HL-60 (cell line): Measurements from ENCODE around the gene ULBP1.

ENCODE experiments used
- GABPA ChIP-seq: IDR thresholded peaks from 2 replicates; pipeline ENCODE4 v1.6.1; 2012; ENCODE audit warnings: low read depth
- POLR2AphosphoS5 ChIP-seq: IDR thresholded peaks from 2 replicates; pipeline ENCODE4 v1.6.1; 2012; ENCODE audit warnings: low read depth
- SPI1 ChIP-seq: IDR thresholded peaks from 2 replicates; pipeline ENCODE4 v1.6.1; 2012; ENCODE audit warnings: low read depth, mild to moderate bottlenecking, borderline replicate concordance
- TF ChIP-seq, protein P1 (sequence below): IDR thresholded peaks from one replicate; pipeline ENCODE4 v1.5.1; 2011; ENCODE audit warnings: low read length, control low read depth, inconsistent platforms; ENCODE audit not compliant: insufficient read depth

- TF ChIP-seq, protein P1, sequence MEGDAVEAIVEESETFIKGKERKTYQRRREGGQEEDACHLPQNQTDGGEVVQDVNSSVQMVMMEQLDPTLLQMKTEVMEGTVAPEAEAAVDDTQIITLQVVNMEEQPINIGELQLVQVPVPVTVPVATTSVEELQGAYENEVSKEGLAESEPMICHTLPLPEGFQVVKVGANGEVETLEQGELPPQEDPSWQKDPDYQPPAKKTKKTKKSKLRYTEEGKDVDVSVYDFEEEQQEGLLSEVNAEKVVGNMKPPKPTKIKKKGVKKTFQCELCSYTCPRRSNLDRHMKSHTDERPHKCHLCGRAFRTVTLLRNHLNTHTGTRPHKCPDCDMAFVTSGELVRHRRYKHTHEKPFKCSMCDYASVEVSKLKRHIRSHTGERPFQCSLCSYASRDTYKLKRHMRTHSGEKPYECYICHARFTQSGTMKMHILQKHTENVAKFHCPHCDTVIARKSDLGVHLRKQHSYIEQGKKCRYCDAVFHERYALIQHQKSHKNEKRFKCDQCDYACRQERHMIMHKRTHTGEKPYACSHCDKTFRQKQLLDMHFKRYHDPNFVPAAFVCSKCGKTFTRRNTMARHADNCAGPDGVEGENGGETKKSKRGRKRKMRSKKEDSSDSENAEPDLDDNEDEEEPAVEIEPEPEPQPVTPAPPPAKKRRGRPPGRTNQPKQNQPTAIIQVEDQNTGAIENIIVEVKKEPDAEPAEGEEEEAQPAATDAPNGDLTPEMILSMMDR: no peak
- no peak for TF ChIP-seq POLR2AphosphoS5
- no peak for TF ChIP-seq GABPA
- no peak for TF ChIP-seq SPI1
Observed at GRCh38 chr6:149921361-149921760, 42.4 kb upstream of the ULBP1 start.
